ENCODE measurements around the gene NDC80.

DNA sequence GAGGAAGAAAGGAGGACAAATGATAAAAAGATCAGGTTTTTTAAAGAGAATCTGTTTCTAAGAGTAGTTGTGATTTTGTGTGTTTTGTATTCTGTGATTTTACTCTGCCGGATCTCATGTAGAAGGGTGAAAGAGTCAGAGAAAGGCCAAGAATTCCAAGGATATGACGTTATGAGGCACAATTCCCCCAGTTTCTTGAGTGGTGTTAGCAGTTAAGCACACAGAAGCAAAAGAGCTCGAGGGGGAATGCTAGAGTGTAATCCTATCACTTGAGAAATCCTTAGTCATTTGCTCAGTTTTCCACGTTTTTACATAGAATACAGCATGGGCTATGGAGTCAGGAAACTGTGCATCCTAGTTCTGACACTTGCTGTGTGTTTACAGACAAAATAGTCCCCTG is 34.9 kb upstream of the NDC80 start:
- TF ChIP-seq, protein P1, sequence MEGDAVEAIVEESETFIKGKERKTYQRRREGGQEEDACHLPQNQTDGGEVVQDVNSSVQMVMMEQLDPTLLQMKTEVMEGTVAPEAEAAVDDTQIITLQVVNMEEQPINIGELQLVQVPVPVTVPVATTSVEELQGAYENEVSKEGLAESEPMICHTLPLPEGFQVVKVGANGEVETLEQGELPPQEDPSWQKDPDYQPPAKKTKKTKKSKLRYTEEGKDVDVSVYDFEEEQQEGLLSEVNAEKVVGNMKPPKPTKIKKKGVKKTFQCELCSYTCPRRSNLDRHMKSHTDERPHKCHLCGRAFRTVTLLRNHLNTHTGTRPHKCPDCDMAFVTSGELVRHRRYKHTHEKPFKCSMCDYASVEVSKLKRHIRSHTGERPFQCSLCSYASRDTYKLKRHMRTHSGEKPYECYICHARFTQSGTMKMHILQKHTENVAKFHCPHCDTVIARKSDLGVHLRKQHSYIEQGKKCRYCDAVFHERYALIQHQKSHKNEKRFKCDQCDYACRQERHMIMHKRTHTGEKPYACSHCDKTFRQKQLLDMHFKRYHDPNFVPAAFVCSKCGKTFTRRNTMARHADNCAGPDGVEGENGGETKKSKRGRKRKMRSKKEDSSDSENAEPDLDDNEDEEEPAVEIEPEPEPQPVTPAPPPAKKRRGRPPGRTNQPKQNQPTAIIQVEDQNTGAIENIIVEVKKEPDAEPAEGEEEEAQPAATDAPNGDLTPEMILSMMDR (IDR thresholded peaks at IDR 0.05): no peak
- TF ChIP-seq POLR2A (IDR thresholded peaks at IDR 0.05) (no peak), EP300 (IDR thresholded peaks at IDR 0.05) (no peak)
